GM13977 (cell line): ENCODE measurements around the gene FAT2.
"Not testable (repeated sequence)": the region's sequence is repeated elsewhere in the genome, so short reads cannot be mapped to it uniquely, and the experiment has no call there.

ENCODE experiments used
- DNase-seq: peaks from one replicate; pipeline ENCODE4 v3.0.0; 2012; ENCODE audit warnings: low spot score
- in situ Hi-C: fragments of 300-500 bp; cut with MboI; formaldehyde crosslinking; loops from one replicate; pipeline ENCODE4 v1.12.0; 2022; ENCODE audit warnings: low sequenced_read_pairs, low pct_unique_long_range_greater_than_20kb, mixed read lengths, inconsistent platforms; ENCODE audit not compliant: unreplicated experiment
- TF ChIP-seq, protein P1 (sequence below): IDR thresholded peaks from 2 replicates; pipeline ENCODE4 v1.5.1; 2012; ENCODE audit warnings: mild to moderate bottlenecking, control low read depth; ENCODE audit not compliant: insufficient read depth; ENCODE audit errors: extremely low read depth, missing control alignments

FAT2 gene

GRCh38 chr5:151584057-151584937 is 6.8 kb downstream of the FAT2 start:
- in situ Hi-C loops: no loop called here
- no peak for DNase-seq
- TF ChIP-seq, protein P1, sequence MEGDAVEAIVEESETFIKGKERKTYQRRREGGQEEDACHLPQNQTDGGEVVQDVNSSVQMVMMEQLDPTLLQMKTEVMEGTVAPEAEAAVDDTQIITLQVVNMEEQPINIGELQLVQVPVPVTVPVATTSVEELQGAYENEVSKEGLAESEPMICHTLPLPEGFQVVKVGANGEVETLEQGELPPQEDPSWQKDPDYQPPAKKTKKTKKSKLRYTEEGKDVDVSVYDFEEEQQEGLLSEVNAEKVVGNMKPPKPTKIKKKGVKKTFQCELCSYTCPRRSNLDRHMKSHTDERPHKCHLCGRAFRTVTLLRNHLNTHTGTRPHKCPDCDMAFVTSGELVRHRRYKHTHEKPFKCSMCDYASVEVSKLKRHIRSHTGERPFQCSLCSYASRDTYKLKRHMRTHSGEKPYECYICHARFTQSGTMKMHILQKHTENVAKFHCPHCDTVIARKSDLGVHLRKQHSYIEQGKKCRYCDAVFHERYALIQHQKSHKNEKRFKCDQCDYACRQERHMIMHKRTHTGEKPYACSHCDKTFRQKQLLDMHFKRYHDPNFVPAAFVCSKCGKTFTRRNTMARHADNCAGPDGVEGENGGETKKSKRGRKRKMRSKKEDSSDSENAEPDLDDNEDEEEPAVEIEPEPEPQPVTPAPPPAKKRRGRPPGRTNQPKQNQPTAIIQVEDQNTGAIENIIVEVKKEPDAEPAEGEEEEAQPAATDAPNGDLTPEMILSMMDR: no peak

DNA sequence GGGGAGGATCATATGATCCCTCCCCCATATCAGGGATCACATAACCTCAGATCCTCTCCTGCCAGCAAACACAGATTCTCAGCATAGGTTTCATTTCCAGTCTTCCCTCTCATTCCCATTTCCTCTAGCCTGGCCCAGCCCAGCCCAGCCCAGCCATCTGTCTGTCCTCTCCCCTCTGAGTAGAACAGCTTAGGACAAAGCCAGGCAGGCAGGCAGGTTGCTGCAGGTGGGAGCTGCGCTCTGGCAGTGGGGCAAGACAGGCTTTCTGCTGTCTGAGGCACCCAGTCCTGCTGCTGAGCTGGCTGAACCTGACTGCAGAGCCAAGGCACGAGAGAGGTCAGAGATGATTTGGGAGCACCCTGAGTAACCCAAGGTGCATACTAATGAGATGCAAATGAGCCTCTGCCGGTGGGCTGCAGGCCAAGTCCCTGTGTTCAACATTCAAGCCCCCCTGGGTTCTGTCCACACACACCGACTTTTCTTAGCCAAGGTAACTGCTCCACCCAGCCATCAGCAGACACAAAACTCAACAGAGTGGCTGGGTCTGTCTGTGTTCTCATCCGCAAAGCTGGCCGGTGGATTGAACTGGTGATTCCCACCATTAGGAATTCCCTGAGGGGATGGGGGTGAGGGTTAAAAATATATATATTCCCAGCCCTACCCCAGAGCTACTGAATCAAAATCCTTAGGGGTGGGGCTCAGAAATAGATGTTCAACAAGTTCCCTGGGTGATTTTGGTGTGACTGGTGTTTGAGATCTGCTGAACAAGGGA is 9.1 kb downstream of the FAT2 start:
- TF ChIP-seq, protein P1: no peak
- in situ Hi-C loops: no loop called here
- DNase-seq: no peak

- DNase-seq: no peak
- in situ Hi-C loops: no loop called here
- TF ChIP-seq, protein P1: no peak
Measured at GRCh38 chr5:151581347-151581746, 9.8 kb downstream of the FAT2 start.

GRCh38 chr5:151580858-151581257 is 10.3 kb downstream of the FAT2 start:
- in situ Hi-C loops: no loop called here
- no peak for DNase-seq
- TF ChIP-seq, protein P1: no peak

DNA sequence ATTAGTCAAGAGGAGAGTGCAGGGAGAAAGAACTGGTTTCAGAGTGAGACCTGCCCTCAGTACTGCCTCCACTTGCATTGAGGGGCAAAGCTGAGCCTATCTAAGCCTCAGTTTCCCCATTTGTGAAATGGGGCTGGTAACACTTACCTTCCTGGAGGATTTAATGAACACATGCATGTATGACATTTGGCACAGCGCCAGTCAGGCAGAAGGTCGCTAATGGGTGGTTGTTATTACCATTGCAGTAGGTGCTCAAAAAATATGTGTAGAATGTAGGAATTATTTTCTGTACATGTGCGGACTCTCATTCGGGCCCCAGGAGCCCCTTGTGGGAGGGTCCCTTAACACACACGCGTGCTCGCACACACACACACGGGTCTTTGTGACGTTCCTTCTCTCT is 10.9 kb downstream of the FAT2 start:
- in situ Hi-C loops: no loop called here
- TF ChIP-seq, protein P1: no peak
- DNase-seq: no peak

DNA sequence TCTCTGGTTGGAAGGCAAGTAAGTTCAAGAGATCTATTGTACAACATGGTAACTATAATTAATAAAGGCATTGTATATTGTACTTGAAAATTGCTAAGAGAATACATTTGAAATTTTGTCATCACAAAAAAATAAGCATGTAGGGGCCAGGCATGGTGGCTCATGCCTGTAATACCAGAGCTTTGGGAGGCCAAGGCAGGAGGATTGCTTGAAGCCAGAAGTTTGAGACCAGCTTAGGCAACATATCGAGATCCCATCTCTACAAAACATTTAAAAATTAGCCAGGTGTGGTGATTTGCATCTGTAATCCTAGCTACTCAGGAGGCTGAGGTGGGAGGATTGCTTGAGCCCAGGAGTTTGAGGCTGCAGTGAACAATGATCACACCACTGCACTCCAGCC is 12.0 kb downstream of the FAT2 start:
- DNase-seq, in situ Hi-C loops: not testable (repeated sequence)
